GM12878 (cell line): ENCODE measurements around the gene UCHL5. TPM values are rescaled to one million over a fixed set of nuclear protein-coding genes. Genes with fewer than 3 reads are reported as not detected.
"Not testable (repeated sequence)": the region's sequence is repeated elsewhere in the genome, so short reads cannot be mapped to it uniquely, and the experiment has no call there.

Source experiments
- ATAC-seq: fragments of 200-7000 bp; cut with Tn5 transposase; 3 replicates; pipeline ENCODE4 v1.9.1; 2020; ENCODE audit warnings: mild to moderate bottlenecking, moderate library complexity
- BruUV-seq: library from RNA; stranded (reverse); fragments of 400-500 nt; replicated peaks from 2 replicates; lab custom pipeline; 2021; lab: Mats Ljungman, UMichigan
- CTCF ChIA-PET: fragments of 300-600 bp; sonication (Branson Sonifier 250); formaldehyde crosslinking; extraction: SDS; loops from one replicate; lab custom pipeline; 2021; ENCODE audit warnings: inconsistent platforms; lab: Yijun Ruan, JAX
- POLR2A ChIA-PET: fragments of 350-600 bp; formaldehyde crosslinking; extraction: SDS; loops from one replicate; lab custom pipeline; 2021; ENCODE audit warnings: inconsistent platforms; lab: Charles Lee
- RAD21 ChIA-PET: fragments of 300-600 bp; sonication (Branson Sonifier 250); formaldehyde crosslinking; loops from one replicate; lab custom pipeline; 2023; ENCODE audit warnings: antibody characterized with exemption; ENCODE audit not compliant: unreplicated experiment; lab: Charles Lee
- SMC1A ChIA-PET: fragments of 300-600 bp; sonication (Branson Sonifier 250); formaldehyde crosslinking; loops from one replicate; lab custom pipeline; 2023; ENCODE audit not compliant: unreplicated experiment, uncharacterized antibody; lab: Charles Lee
- DNase-seq: peaks from one replicate; pipeline ENCODE4 v3.0.0-alpha.2; 2011; ENCODE audit warnings: low read depth, low spot score
- FAIRE-seq: peaks from 3 replicates; lab custom pipeline; 2011; peaks lifted over from hg19 to GRCh38; lab: Jason Lieb, UNC
- H2AFZ ChIP-seq: 2 replicates; pipeline ENCODE4 v1.6.0; 2011; ENCODE audit warnings: low read depth, low read length, control low read depth; ENCODE audit not compliant: control insufficient read depth
- H3K27ac ChIP-seq: 2 replicates; pipeline ENCODE4 v1.5.1; 2011; ENCODE audit warnings: control low read depth; ENCODE audit not compliant: control insufficient read depth, insufficient read depth
- H3K27me3 ChIP-seq, 2 experiments: replicated peaks in 1 of 2; 2 replicates each; pipeline versions ENCODE4 v1.6.0 to v1.6.1; 2011; ENCODE audit warnings: low read length in 1 of 2; ENCODE audit not compliant: control insufficient read depth in 2 of 2, insufficient read depth in 2 of 2
- H3K36me3 ChIP-seq, 2 experiments: 2 replicates each; pipeline ENCODE4 v1.5.1; 2011; ENCODE audit warnings: low read length in 1 of 2; ENCODE audit not compliant: control insufficient read depth in 2 of 2, insufficient read depth in 2 of 2
- H3K4me1 ChIP-seq: 2 replicates; pipeline ENCODE4 v1.6.1; 2011; ENCODE audit warnings: mild to moderate bottlenecking, low read length, moderate library complexity, mixed read lengths; ENCODE audit not compliant: control insufficient read depth, insufficient read depth
- H3K4me2 ChIP-seq: 2 replicates; pipeline ENCODE4 v1.6.0; 2011; ENCODE audit warnings: control low read depth; ENCODE audit not compliant: control insufficient read depth, insufficient read depth
- H3K4me3 ChIP-seq: fragments of 200-600 bp; sonication (generic); 2 replicates; pipeline ENCODE4 v1.5.1; 2016
- H3K79me2 ChIP-seq: 2 replicates; pipeline ENCODE4 v1.6.0; 2011; ENCODE audit warnings: low read length; ENCODE audit not compliant: control insufficient read depth, insufficient read depth
- H3K9ac ChIP-seq: 2 replicates; pipeline ENCODE4 v1.8.0; 2011; ENCODE audit warnings: low read length, control low read depth, mixed read lengths; ENCODE audit not compliant: control insufficient read depth, insufficient read depth
- H3K9me3 ChIP-seq: replicated peaks from 3 replicates; pipeline ENCODE4 v1.5.1; 2011; ENCODE audit warnings: mild to moderate bottlenecking, low read length; ENCODE audit not compliant: control insufficient read depth, insufficient read depth
- H4K20me1 ChIP-seq: 2 replicates; pipeline ENCODE4 v1.6.0; 2011; ENCODE audit not compliant: control insufficient read depth, insufficient read depth
- FOS ChIP-seq: IDR thresholded peaks from 3 replicates; pipeline ENCODE4 v1.6.1; 2011; ENCODE audit warnings: borderline replicate concordance; ENCODE audit not compliant: insufficient read length; ENCODE audit errors: extremely low read depth
- NFIC ChIP-seq: IDR thresholded peaks from 2 replicates; pipeline ENCODE4 v1.6.1; 2012; ENCODE audit warnings: low read depth, mild to moderate bottlenecking, inconsistent platforms, low read length, moderate library complexity
- NRF1 ChIP-seq: conservative IDR thresholded peaks from 2 replicates; pipeline ENCODE4 v1.6.1; 2011; ENCODE audit warnings: mild to moderate bottlenecking, low read depth, low read length, improper control_type of control experiment
- POU2F2 ChIP-seq: IDR thresholded peaks from 3 replicates; pipeline ENCODE4 v1.6.1; 2011; ENCODE audit warnings: low read depth, mild to moderate bottlenecking, low read length, borderline replicate concordance
- RELA ChIP-seq: fragments of 450-650 bp; IDR thresholded peaks from 2 replicates; pipeline ENCODE4 v1.8.0; 2014; ENCODE audit warnings: borderline replicate concordance; ENCODE audit not compliant: partially characterized antibody
- ZBED1 ChIP-seq: IDR thresholded peaks from 2 replicates; pipeline ENCODE4 v1.6.1; 2016; ENCODE audit warnings: borderline replicate concordance
- ZNF217 ChIP-seq: fragments of 450-650 bp; IDR thresholded peaks from 2 replicates; pipeline ENCODE4 v1.6.1; 2017; ENCODE audit warnings: antibody characterized with exemption, mild to moderate bottlenecking
- WGBS: methylation state at CpG from one replicate; pipeline ENCODE4 v1.1.6; 2016; ENCODE audit warnings: low lambda C conversion rate; ENCODE audit not compliant: insufficient replicate concordance, insufficient coverage; ENCODE audit errors: missing lambda C conversion rate; 5-methylcytosine and 5-hydroxymethylcytosine counted together
- in situ Hi-C: fragments of 300-500 bp; cut with MboI; formaldehyde crosslinking; loops from 9 replicates; pipeline ENCODE4 v1.14.3; 2018; ENCODE audit warnings: mixed read lengths
- intact Hi-C: fragments of 100-400 bp; cut with micrococcal nuclease; formaldehyde crosslinking; loops from one replicate; pipeline ENCODE4 v1.14.2; 2022; ENCODE audit not compliant: unreplicated experiment
- polyA plus RNA-seq, 11 experiments: library from polyadenylated mRNA; depleted of rRNA in 4 of 11; unstranded in 6 of 11; stranded (reverse) in 5 of 11; fragments of >200 nt; fragmentation: Nextera tagmentation in 4 of 11; fragmentation: Illumina TruSeq in 1 of 11; extraction: Ambion mirVana in 4 of 11; extraction: Trizol in 1 of 11; gene quantifications; 1 replicate in 1 of 11; 2 replicates in 10 of 11; pipeline versions ENCODE4 v1.2.1 to v1.2.3, GENCODE V29; 2011 to 2016; ENCODE audit warnings: inconsistent platforms in 2 of 11, missing spikeins in 2 of 11, low read depth in 1 of 11
- total RNA-seq, 4 experiments: library from RNA; depleted of rRNA in 3 of 4; stranded (reverse); fragments of >200 nt in 3 of 4; fragmentation: Illumina TruSeq in 1 of 4; extraction: Trizol in 1 of 4; gene quantifications; 2 replicates each; pipeline versions ENCODE4 v1.2.1 to v1.2.3, GENCODE V29; 2013 to 2021
- TF ChIP-seq, protein P1 (sequence below), 3 experiments: IDR thresholded peaks in 2 of 3; conservative IDR thresholded peaks in 1 of 3; 2 replicates each; pipeline ENCODE4 v1.5.1; 2011; ENCODE audit warnings: low read depth in 3 of 3, low read length in 3 of 3, mild to moderate bottlenecking in 3 of 3, control low read depth in 2 of 3, moderate library complexity in 2 of 3, inconsistent platforms in 1 of 3, mixed read lengths in 1 of 3; ENCODE audit not compliant: control insufficient read depth in 2 of 3, insufficient read depth in 1 of 3; ENCODE audit errors: extremely low read depth in 1 of 3

Gene UCHL5
- total and polyA plus RNA-seq, 10 of the 15 experiments (the other 5 are each of a cell fraction or from before 2014, with no cell fraction given): 30.1 to 179 (median 60.1) TPM

- SMC1A ChIA-PET: interaction anchor here (1.3 kb wide), 1 partner anchor 15 kb away, joined by 3 read pairs; no protein-coding TSS in a partner anchor
- Histone ChIP-seq H3K27me3 (no peaks in the 10 kb centered on the region), H2AFZ (no peak overlapping the region), H3K9ac (no peak overlapping the region), H3K27ac (no peak overlapping the region), H3K4me2 (no peak overlapping the region), H3K4me1 (peaks cover 3% of the 10 kb centered on the region; the same call in 1 of the 2 replicates), H3K36me3 (no peaks in the 10 kb centered on the region), H4K20me1 (no peaks in the 10 kb centered on the region), H3K79me2 (no peaks in the 10 kb centered on the region), H3K4me3 (no peak overlapping the region), H3K9me3 (no peaks in the 10 kb centered on the region)
- ATAC-seq (no peak), FAIRE-seq (no peak), DNase-seq (no peak)
- intact Hi-C loops (no loop called here), in situ Hi-C loops (no loop called here)
- BruUV-seq: no TSS peak
- no peak for TF ChIP-seq NFIC
- no peak for TF ChIP-seq ZNF217
- TF ChIP-seq RELA: no peak
- TF ChIP-seq ZBED1: no peak
- no peak for TF ChIP-seq FOS
- TF ChIP-seq NRF1: no peak
- TF ChIP-seq POU2F2: no peak
- TF ChIP-seq, protein P1, sequence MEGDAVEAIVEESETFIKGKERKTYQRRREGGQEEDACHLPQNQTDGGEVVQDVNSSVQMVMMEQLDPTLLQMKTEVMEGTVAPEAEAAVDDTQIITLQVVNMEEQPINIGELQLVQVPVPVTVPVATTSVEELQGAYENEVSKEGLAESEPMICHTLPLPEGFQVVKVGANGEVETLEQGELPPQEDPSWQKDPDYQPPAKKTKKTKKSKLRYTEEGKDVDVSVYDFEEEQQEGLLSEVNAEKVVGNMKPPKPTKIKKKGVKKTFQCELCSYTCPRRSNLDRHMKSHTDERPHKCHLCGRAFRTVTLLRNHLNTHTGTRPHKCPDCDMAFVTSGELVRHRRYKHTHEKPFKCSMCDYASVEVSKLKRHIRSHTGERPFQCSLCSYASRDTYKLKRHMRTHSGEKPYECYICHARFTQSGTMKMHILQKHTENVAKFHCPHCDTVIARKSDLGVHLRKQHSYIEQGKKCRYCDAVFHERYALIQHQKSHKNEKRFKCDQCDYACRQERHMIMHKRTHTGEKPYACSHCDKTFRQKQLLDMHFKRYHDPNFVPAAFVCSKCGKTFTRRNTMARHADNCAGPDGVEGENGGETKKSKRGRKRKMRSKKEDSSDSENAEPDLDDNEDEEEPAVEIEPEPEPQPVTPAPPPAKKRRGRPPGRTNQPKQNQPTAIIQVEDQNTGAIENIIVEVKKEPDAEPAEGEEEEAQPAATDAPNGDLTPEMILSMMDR (IDR thresholded peaks at IDR 0.05 in 2 of 3, conservative IDR thresholded peaks at IDR 0.05 in 1 of 3; ENCODE audit: control insufficient read depth in 2 of 3, extremely low read depth in 1 of 3, insufficient read depth in 1 of 3, low read depth in 3 of 3, low read length in 3 of 3): no peak
- 67% methylated on average over 1 of the region's 1 CpG for WGBS
- POLR2A ChIA-PET: no interaction called here
- RAD21 ChIA-PET: no interaction called here
- CTCF ChIA-PET: no interaction called here
Observed at GRCh38 chr1:192980856-192981255, 78.3 kb downstream of the UCHL5 start.

DNA sequence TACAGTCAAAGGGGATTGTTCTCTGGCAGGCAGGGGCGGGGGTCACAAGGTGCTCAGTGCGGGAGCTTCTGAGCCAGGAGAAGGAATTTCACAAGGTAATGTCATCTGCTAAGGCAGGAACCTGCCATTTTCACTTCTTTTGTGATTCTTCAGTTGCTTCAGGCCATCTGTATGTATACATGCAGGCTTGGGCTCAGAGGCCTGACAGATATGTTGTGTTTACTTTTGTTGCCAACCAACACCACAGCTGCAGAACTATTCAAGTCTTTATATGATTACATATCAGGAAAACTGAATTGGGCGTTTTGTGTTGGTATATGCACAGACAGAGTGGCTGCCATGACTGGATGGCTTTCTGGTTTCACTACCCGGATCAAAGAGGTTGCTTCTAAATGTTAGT, 78.8 kb downstream of the UCHL5 start:
- intact Hi-C loops, H2AFZ ChIP-seq, DNase-seq, H3K4me2 ChIP-seq, H3K79me2 ChIP-seq, CTCF ChIA-PET, H3K9me3 ChIP-seq, H4K20me1 ChIP-seq, H3K36me3 ChIP-seq, H3K27ac ChIP-seq, H3K27me3 ChIP-seq, POLR2A ChIA-PET, SMC1A ChIA-PET, FAIRE-seq, H3K4me1 ChIP-seq, BruUV-seq, H3K4me3 ChIP-seq, RAD21 ChIA-PET, in situ Hi-C loops, ATAC-seq, H3K9ac ChIP-seq: not testable (repeated sequence)
- WGBS: 93% methylated on average over 4 of the region's 4 CpGs
